Measurements from ENCODE around the gene ALKBH8. TPM values are rescaled to one million over a fixed set of nuclear protein-coding genes. Genes with fewer than 3 reads are reported as not detected.

The ALKBH8 gene
- total and polyA plus RNA-seq, 2 donors = 6.7 to 8.0 TPM

DNA sequence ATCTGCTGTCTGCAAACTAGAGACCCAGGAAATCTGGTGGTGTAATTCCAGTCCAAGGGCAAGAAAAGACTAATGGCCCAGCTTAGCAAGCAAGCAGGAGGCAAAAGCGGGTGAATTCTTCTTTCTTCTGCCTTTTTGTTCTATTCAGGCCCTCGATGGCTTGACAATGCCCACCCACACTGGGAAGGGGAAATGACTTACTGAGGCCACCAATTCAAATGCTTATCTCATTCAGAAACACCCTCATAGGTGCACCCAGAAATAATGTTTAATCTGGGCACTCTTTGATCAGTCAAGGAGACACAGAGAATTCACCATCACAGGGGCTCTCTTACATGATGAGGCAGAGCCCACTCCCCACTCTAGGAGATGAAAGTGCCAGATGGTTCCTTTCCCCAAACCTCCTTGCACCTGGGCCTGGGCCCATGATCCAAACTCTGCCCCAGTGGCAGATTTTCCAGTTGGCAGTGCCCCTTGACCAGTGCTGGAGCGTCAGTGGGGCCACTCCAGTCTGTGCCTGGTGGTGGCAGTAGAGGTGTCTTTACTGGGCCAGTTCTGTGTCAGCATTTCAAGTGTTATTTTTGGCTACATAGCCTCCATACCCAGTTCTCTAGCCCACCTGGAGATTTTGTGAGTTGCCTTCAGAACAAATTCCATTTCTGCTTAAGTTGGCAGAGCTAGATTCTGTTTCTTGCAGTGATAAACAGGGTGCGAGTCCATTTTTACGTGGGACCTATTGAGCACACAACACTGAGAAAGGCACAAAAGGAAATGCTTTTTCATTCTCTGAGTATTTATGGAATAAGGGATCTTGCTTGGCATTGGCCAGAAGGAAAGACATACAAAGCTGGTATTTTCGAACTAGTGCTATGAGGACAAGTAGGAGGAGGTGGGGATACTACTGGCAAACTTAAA, 32.9 kb upstream of the ALKBH8 start:
- no peak for DNase-seq (ENCODE audit: low read depth in 6 of 9, low spot score in 9 of 9)
- Histone ChIP-seq H3K27me3 (ENCODE audit: control insufficient read depth in 2 of 2, insufficient read depth in 1 of 2, low read length in 1 of 2) (peaks cover 2 to 23% of the 10 kb centered on the region in 2 donors), H3K9me3 (ENCODE audit: control insufficient read depth in 2 of 2, insufficient read depth in 1 of 2, low read length in 1 of 2) (no peaks in the 10 kb centered on the region), H3K4me1 (ENCODE audit: control insufficient read depth in 2 of 2, insufficient read depth in 2 of 2, low read length in 2 of 2) (no peaks in the 10 kb centered on the region), H3K4me3 (ENCODE audit: low read length in 2 of 2) (no peak overlapping the region), H3K27ac (ENCODE audit: low read depth in 1 of 2, low read length in 1 of 2) (no peak overlapping the region), H3K36me3 (ENCODE audit: control insufficient read depth in 2 of 2, insufficient read depth in 2 of 2, low read length in 1 of 2) (no peaks in the 10 kb centered on the region)
- 60% methylated on average over 6 of the region's 6 CpGs for WGBS

DNA sequence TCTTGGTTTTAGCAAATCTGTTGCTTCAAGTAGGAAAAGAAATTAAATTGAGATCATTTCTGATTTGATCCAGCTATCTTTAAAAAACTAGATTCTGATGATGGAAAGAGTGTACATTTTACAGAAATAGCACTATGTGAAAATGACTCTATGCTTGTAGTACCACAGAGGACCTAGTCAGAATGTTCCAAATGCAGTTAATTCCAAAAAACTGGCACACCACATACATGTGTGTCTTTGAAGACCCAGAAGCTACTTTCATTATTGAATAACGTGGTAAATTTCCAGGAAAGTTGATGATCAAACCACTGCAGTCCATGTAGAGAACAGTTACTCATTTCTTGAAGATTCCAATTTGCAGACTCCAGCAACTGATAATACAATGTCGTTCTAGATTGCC, 29.2 kb upstream of the ALKBH8 start:
- Histone ChIP-seq H3K27ac (ENCODE audit: low read depth in 1 of 2, low read length in 1 of 2) (no peak overlapping the region), H3K4me3 (ENCODE audit: low read length in 2 of 2) (no peak overlapping the region), H3K36me3 (ENCODE audit: control insufficient read depth in 2 of 2, insufficient read depth in 2 of 2, low read length in 1 of 2) (no peaks in the 10 kb centered on the region), H3K9me3 (ENCODE audit: control insufficient read depth in 2 of 2, insufficient read depth in 1 of 2, low read length in 1 of 2) (no peaks in the 10 kb centered on the region), H3K27me3 (ENCODE audit: control insufficient read depth in 2 of 2, insufficient read depth in 1 of 2, low read length in 1 of 2) (peaks cover 25 to 59% of the 10 kb centered on the region in 2 donors), H3K4me1 (ENCODE audit: control insufficient read depth in 2 of 2, insufficient read depth in 2 of 2, low read length in 2 of 2) (peaks cover 0 to 10% of the 10 kb centered on the region in 2 donors)
- DNase-seq (ENCODE audit: low read depth in 6 of 9, low spot score in 9 of 9) = no peak
- 76% methylated on average over 2 of the region's 2 CpGs for WGBS

DNA sequence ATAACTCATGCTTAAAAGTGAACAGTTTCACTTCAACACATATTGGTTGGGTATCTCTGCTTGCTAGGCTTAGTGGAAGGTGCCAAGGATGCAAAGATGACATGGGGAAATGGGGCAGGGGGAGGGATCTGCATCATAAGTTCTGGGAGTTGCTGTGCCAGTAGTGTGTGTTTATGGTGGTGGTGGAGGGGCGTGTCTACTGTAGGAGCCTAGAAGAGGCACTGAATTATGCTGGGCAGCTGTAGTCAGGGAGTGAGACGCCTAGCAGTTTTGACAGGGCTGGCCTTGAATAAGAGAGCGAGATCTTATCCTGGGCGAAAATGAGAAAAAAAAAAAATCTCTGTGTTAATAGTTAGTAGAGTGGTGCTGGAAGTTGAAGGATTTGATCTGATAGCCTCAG, 28.4 kb upstream of the ALKBH8 start:
- H3K4me1 ChIP-seq (ENCODE audit: control insufficient read depth in 2 of 2, insufficient read depth in 2 of 2, low read length in 2 of 2) = peaks cover 0 to 10% of the 10 kb centered on the region in 2 donors
- no peaks in the 10 kb centered on the region for H3K9me3 ChIP-seq (ENCODE audit: control insufficient read depth in 2 of 2, insufficient read depth in 1 of 2, low read length in 1 of 2)
- no peaks in the 10 kb centered on the region for H3K36me3 ChIP-seq (ENCODE audit: control insufficient read depth in 2 of 2, insufficient read depth in 2 of 2, low read length in 1 of 2)
- no peak overlapping the region for H3K4me3 ChIP-seq (ENCODE audit: low read length in 2 of 2)
- DNase-seq (ENCODE audit: low read depth in 6 of 9, low spot score in 9 of 9) = no peak
- 38% methylated on average over 4 of the region's 4 CpGs for WGBS
- no peak overlapping the region for H3K27ac ChIP-seq (ENCODE audit: low read depth in 1 of 2, low read length in 1 of 2)
- H3K27me3 ChIP-seq (ENCODE audit: control insufficient read depth in 2 of 2, insufficient read depth in 1 of 2, low read length in 1 of 2) = peaks cover 25 to 67% of the 10 kb centered on the region in 2 donors

DNA sequence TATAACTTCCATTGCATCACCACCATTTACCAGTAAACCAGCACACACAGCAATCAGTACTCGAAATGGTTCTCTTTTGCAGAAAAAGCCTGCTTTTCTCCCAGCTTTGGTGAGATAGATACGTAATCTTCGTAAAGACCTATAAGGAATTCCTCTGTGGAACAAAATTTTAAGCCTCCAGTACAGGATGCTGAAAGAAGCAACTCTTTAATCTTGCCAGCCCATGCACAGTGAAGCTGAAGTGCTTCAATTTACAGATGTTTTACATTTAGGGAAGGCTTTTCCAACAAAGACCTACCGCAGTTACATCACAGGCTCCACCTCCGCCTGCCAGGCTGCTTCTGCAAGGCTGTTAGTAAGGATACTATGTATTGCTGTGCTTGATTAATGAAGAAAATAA, 27.3 kb upstream of the ALKBH8 start:
- Histone ChIP-seq H3K9me3 (ENCODE audit: control insufficient read depth in 2 of 2, insufficient read depth in 1 of 2, low read length in 1 of 2) (no peaks in the 10 kb centered on the region), H3K27me3 (ENCODE audit: control insufficient read depth in 2 of 2, insufficient read depth in 1 of 2, low read length in 1 of 2) (peaks cover 31 to 72% of the 10 kb centered on the region in 2 donors), H3K4me3 (ENCODE audit: low read length in 2 of 2) (no peak overlapping the region), H3K27ac (ENCODE audit: low read depth in 1 of 2, low read length in 1 of 2) (no peak overlapping the region), H3K4me1 (ENCODE audit: control insufficient read depth in 2 of 2, insufficient read depth in 2 of 2, low read length in 2 of 2) (peaks cover 0 to 10% of the 10 kb centered on the region in 2 donors), H3K36me3 (ENCODE audit: control insufficient read depth in 2 of 2, insufficient read depth in 2 of 2, low read length in 1 of 2) (no peaks in the 10 kb centered on the region)
- WGBS = 17% methylated on average over 5 of the region's 5 CpGs
- no peak for DNase-seq (ENCODE audit: low read depth in 6 of 9, low spot score in 9 of 9)

DNA sequence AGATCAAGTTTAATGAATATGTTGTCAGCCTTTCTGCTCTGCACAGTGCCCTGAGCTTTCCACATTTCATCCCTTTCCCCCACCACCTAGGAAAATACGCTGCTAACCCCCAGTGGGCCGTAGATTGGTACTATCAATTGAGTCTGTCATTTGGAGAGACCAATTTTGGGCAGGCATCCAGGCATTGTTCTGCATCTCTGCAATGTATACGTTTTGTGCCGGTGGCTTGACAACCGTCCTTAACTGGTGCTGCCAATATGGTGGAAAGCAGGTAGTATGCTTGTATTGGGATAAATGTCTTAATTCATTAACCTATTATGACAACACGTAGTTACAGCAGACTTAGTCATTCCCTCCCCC, 26.7 kb upstream of the ALKBH8 start:
- Histone ChIP-seq H3K4me1 (ENCODE audit: control insufficient read depth in 2 of 2, insufficient read depth in 2 of 2, low read length in 2 of 2) (peaks cover 0 to 10% of the 10 kb centered on the region in 2 donors), H3K4me3 (ENCODE audit: low read length in 2 of 2) (no peak overlapping the region), H3K27me3 (ENCODE audit: control insufficient read depth in 2 of 2, insufficient read depth in 1 of 2, low read length in 1 of 2) (peaks cover 31 to 78% of the 10 kb centered on the region in 2 donors), H3K9me3 (ENCODE audit: control insufficient read depth in 2 of 2, insufficient read depth in 1 of 2, low read length in 1 of 2) (no peaks in the 10 kb centered on the region), H3K36me3 (ENCODE audit: control insufficient read depth in 2 of 2, insufficient read depth in 2 of 2, low read length in 1 of 2) (no peaks in the 10 kb centered on the region), H3K27ac (ENCODE audit: low read depth in 1 of 2, low read length in 1 of 2) (no peak overlapping the region)
- 12% methylated on average over 6 of the region's 6 CpGs for WGBS
- no peak for DNase-seq (ENCODE audit: low read depth in 6 of 9, low spot score in 9 of 9)

DNA sequence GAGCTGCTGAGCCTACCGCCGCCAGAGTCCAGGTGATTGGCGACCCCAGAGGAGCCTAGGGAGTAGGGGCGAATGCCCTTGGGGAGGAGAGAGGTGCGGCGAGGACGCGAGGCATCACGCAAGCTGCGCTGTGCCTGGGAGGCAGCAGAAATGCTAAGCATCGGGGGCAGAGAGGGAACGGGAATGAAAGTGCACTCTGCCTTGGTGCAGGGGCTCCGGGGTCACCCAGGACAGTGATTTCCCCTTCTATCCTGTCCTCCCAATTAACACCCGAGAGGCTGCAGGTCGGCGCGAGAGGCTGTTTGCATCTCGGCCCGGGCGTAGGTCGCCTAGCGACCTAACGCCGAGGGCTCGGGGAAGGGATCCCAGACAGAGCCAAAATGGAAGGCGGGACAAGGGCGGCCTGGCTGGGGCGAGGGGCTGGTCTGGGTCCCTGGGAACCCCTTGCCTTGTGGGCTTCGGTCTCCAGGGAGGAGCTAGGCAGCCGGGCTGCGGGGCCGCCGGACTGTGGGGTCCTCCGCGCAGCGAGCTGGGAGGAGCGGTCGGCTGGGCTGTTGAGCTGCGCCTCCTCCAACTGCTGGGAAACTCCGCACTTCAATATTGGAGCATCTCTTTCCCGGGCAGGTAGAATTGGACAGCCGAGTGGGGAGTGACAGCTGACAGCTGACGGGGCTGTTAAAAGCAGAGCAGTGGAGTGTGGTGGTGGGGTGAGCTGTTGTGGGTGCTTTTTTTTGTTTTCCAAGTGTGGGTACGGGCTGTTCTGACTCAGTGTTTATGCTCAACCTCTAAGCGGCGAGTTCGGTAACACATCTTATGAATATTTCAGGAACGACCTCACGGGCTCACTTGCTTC, 26.1 kb upstream of the ALKBH8 start:
- Histone ChIP-seq H3K27me3 (ENCODE audit: control insufficient read depth in 2 of 2, insufficient read depth in 1 of 2, low read length in 1 of 2) (peaks cover 31 to 82% of the 10 kb centered on the region in 2 donors), H3K27ac (ENCODE audit: low read depth in 1 of 2, low read length in 1 of 2) (no peak overlapping the region), H3K4me3 (ENCODE audit: low read length in 2 of 2) (peak overlapping the region; percentile 6 to 46), H3K4me1 (ENCODE audit: control insufficient read depth in 2 of 2, insufficient read depth in 2 of 2, low read length in 2 of 2) (peaks cover 0 to 10% of the 10 kb centered on the region in 2 donors), H3K9me3 (ENCODE audit: control insufficient read depth in 2 of 2, insufficient read depth in 1 of 2, low read length in 1 of 2) (no peaks in the 10 kb centered on the region), H3K36me3 (ENCODE audit: control insufficient read depth in 2 of 2, insufficient read depth in 2 of 2, low read length in 1 of 2) (no peaks in the 10 kb centered on the region)
- 3% methylated on average over 49 of the region's 49 CpGs for WGBS
- DNase-seq (ENCODE audit: low read depth in 6 of 9, low spot score in 9 of 9) = no peak

DNA sequence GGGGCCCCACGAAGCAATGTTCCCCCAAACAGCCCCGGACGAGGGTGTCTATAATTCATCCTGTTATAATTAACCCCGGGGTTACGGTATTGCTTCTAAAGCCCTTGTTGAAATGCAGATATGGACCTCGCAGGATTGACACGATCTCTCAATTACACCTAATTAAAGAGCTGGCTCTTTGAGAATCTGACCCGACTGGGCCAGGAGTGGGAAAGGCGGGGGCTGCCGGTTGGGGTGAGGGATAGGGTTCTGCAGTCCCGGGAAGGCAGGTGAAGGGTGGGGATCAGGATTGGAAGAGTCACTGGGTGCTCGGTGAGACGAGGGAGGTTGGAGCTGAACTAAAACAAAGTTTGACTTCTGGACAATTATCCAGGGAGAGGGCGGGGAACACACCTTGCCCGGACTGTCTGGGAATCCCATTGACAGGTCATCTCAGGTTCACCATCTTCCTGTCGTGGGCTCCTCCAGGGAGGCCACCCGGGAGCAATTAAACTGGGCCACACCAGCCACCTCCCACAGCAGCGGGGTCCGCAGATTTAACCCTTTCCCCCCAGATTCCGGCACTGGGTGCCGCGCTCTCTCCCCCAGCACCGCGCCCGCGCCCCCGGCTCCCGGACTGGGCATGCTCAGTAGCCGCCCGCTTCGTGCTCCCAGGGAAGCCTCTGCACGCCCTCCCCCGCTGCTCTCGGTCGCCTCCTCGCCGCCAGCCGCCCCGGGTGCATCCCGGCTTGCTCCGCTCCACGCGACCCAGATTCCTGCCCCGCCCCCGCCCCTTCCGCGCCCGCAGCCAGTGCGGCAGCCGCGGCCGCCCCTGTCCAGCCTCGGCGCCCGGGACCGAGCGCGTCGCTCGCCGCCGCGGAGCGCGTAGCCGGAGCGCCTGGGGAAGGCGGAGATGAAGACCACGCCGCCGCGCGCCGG, 25.2 kb upstream of the ALKBH8 start, which contains the start of gene ELMOD1:
ELMOD1 (plus strand) TSS at position 688 of the 918 bp plus-strand sequence. CDS start 27,043 bp downstream, outside the sequence.
- WGBS = 1% methylated on average over 74 of the region's 74 CpGs
- peak in 1 of 9 donors; percentile 2 for DNase-seq (ENCODE audit: low read depth in 6 of 9, low spot score in 9 of 9)

DNA sequence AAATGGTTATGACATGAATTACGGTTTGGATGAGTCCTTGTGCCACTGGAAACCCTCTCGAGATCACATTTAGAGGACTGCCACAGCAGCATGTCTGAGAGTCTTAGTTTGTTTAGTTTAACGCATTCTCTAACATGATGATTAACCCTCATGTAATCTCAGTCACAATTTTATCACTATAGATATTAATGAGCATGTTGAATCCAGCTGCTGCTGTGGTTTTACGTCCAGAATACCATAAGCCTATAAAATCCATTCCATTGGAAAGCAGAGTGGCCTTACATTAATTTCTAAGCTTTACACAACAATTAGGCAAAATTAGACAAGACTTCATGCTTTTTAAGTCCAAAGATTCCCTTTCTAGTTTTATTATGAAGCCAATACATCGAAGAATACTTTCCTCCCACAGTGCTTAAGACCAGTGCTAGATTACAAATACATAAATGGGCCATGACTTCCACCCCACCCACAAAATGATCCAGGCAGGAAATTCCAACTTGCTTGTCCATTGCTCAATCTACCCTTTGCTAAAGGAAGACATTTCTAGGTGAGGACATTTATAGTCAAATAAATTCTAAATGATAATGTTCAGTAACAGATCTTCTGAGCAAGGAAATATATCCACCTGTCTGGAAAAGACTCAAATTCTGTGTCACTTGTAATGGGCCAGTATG, 21.9 kb upstream of the ALKBH8 start:
- Histone ChIP-seq H3K4me1 (ENCODE audit: control insufficient read depth in 2 of 2, insufficient read depth in 2 of 2, low read length in 2 of 2) (peaks cover 0 to 10% of the 10 kb centered on the region in 2 donors), H3K36me3 (ENCODE audit: control insufficient read depth in 2 of 2, insufficient read depth in 2 of 2, low read length in 1 of 2) (no peaks in the 10 kb centered on the region), H3K27ac (ENCODE audit: low read depth in 1 of 2, low read length in 1 of 2) (no peak overlapping the region), H3K4me3 (ENCODE audit: low read length in 2 of 2) (no peak overlapping the region), H3K9me3 (ENCODE audit: control insufficient read depth in 2 of 2, insufficient read depth in 1 of 2, low read length in 1 of 2) (no peaks in the 10 kb centered on the region), H3K27me3 (ENCODE audit: control insufficient read depth in 2 of 2, insufficient read depth in 1 of 2, low read length in 1 of 2) (peaks cover 26 to 56% of the 10 kb centered on the region in 2 donors)
- WGBS = 91% methylated on average over 5 of the region's 5 CpGs
- no peak for DNase-seq (ENCODE audit: low read depth in 6 of 9, low spot score in 9 of 9)

More for the DNA sequence above, 25.2 kb upstream of the ALKBH8 start, which contains the start of gene ELMOD1:
- H3K4me1 ChIP-seq (ENCODE audit: control insufficient read depth in 2 of 2, insufficient read depth in 2 of 2, low read length in 2 of 2) = peaks cover 0 to 10% of the 10 kb centered on the region in 2 donors
- H3K9me3 ChIP-seq (ENCODE audit: control insufficient read depth in 2 of 2, insufficient read depth in 1 of 2, low read length in 1 of 2) = no peaks in the 10 kb centered on the region
- H3K36me3 ChIP-seq (ENCODE audit: control insufficient read depth in 2 of 2, insufficient read depth in 2 of 2, low read length in 1 of 2) = no peaks in the 10 kb centered on the region
- H3K27me3 ChIP-seq (ENCODE audit: control insufficient read depth in 2 of 2, insufficient read depth in 1 of 2, low read length in 1 of 2) = peaks cover 33 to 83% of the 10 kb centered on the region in 2 donors
- H3K4me3 ChIP-seq (ENCODE audit: low read length in 2 of 2) = peak within 1 kb of the TSS; percentile 6 to 46
- no peak within 1 kb of the TSS for H3K27ac ChIP-seq (ENCODE audit: low read depth in 1 of 2, low read length in 1 of 2)
